ENCODE data around the gene OR8B4. TPM values are rescaled to one million over a fixed set of nuclear protein-coding genes. Genes with fewer than 3 reads are reported as not detected.
"Not testable (repeated sequence)": the region's sequence is repeated elsewhere in the genome, so short reads cannot be mapped to it uniquely, and the experiment has no call there.

OR8B4 gene
- total and polyA plus RNA-seq, 9 donors = not detected

DNA sequence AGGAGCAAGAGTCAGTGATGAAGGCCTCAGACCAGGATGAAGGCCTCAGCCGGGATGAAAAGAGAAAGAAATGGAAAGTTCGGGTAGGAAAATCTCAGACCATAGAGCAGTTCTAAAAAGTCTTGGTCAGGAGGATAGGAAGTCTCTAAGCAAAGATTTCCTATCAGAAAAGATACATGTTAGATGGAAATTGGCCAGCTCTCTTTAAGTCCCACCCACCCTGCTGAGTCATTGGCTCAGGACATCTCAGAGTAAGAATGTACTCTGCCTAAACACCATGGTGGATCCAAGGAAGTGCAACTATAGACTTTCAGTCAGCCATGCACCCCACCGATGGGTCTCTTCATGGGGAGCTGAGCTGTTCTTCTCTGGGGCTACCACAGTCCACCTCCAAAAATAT, 30.3 kb downstream of the OR8B4 start:
- intact Hi-C loops (cut with DNase I) = no loop called here

DNA sequence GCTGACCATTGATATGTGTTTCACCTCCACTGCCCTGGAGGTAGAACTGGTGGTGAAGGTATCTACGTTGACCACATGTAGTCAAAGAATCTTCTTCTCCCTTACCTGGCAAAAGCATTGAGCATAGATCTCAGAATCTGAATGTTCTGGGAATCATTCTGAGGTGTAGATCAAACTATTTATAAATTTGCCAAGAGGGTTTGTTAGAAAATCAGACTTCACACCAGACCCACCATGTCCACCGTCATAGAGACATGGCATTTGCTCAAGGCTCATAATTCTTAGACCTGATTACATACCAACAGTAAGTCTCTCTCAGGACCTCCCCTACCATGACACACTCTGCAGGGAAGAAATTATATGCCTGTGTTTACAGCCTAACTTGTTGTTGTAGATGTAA, 40.3 kb downstream of the OR8B4 start, which contains the start of gene OR8B2:
OR8B2 (minus strand) TSS at position 101 of the 400 bp plus-strand sequence. CDS start 1,156 bp downstream, outside the sequence.
- H3K27ac ChIP-seq = no peak within 1 kb of the TSS
- DNase-seq = no peak
- TF ChIP-seq EP300 (IDR thresholded peaks at IDR 0.05) = no peak
- TF ChIP-seq, protein P1, sequence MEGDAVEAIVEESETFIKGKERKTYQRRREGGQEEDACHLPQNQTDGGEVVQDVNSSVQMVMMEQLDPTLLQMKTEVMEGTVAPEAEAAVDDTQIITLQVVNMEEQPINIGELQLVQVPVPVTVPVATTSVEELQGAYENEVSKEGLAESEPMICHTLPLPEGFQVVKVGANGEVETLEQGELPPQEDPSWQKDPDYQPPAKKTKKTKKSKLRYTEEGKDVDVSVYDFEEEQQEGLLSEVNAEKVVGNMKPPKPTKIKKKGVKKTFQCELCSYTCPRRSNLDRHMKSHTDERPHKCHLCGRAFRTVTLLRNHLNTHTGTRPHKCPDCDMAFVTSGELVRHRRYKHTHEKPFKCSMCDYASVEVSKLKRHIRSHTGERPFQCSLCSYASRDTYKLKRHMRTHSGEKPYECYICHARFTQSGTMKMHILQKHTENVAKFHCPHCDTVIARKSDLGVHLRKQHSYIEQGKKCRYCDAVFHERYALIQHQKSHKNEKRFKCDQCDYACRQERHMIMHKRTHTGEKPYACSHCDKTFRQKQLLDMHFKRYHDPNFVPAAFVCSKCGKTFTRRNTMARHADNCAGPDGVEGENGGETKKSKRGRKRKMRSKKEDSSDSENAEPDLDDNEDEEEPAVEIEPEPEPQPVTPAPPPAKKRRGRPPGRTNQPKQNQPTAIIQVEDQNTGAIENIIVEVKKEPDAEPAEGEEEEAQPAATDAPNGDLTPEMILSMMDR (IDR thresholded peaks at IDR 0.05) = no peak
- TF ChIP-seq POLR2A (IDR thresholded peaks at IDR 0.05) = no peak
- 73% methylated on average over 2 of the region's 2 CpGs for WGBS, 3 donors
- H3K4me1 ChIP-seq (ENCODE audit: insufficient read depth) = no peaks in the 10 kb centered on the region
- H3K9me3 ChIP-seq = no peaks in the 10 kb centered on the region
- H3K4me3 ChIP-seq = no peak within 1 kb of the TSS
- intact Hi-C loops (cut with DNase I) = no loop called here
- no peaks in the 10 kb centered on the region for H3K27me3 ChIP-seq
- H3K36me3 ChIP-seq = no peaks in the 10 kb centered on the region

More for the DNA sequence above, 30.3 kb downstream of the OR8B4 start:
- 62 to 89% (median 79%) methylated on average over 3 of the region's 3 CpGs for WGBS, 3 donors
- Histone ChIP-seq H3K4me3 (no peak overlapping the region), H3K27me3 (no peaks in the 10 kb centered on the region), H3K36me3 (no peaks in the 10 kb centered on the region), H3K27ac (no peak overlapping the region), H3K9me3 (no peaks in the 10 kb centered on the region), H3K4me1 (ENCODE audit: insufficient read depth) (no peaks in the 10 kb centered on the region)
- DNase-seq = no peak
- no peak for TF ChIP-seq EP300 (IDR thresholded peaks at IDR 0.05)
- TF ChIP-seq, protein P1 (IDR thresholded peaks at IDR 0.05) = no peak

DNA sequence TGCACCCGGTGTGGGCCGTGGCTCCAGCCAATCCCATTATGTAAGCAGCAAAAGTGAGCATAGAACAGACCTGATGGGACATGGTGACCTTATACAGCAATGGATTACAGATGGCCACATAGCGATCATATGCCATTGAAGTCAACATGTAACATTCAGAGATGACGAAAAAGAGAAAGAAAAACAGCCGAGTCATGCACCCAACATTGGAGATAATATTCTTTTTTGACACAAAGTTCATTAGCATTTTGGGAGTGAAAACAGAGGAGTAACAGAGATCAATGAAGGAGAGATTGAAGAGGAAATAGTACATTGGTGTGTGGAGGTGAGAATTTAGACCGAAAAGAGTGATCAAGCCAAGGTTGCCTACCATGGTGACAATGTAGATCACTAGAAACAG, 41.8 kb downstream of the OR8B4 start:
- intact Hi-C loops (cut with DNase I); H3K4me1 ChIP-seq (ENCODE audit: insufficient read depth); H3K4me3 ChIP-seq; DNase-seq; H3K36me3 ChIP-seq; H3K9me3 ChIP-seq; H3K27me3 ChIP-seq; H3K27ac ChIP-seq: not testable (repeated sequence)
- WGBS, 3 donors = 72 to 87% (median 79%) methylated on average over 4 of the region's 6 CpGs

DNA sequence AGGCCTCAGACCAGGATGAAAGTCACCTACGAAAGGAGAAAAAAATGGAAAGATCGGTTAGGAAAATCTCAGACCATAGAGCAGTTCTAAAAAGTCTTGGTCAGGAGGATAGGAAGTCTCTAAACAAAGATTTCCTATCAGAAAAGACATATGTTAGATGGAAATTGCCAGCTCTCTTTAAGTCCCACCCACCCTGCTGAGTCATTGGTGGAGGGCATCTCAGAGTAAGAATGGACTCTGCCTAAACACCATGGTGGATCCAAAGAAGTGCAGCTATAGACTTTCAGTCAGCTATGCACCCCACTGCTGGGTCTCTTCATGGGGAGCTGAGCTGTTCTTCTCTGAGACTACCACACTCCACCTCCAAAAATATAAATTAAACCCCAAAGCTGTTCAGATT, 44.1 kb downstream of the OR8B4 start:
- whole genome bisulfite sequencing, 3 donors = 81 to 95% (median 91%) methylated on average over 2 of the region's 2 CpGs
- Histone ChIP-seq H3K27me3 (no peaks in the 10 kb centered on the region), H3K4me3 (no peak overlapping the region), H3K27ac (no peak overlapping the region), H3K9me3 (no peaks in the 10 kb centered on the region), H3K36me3 (no peaks in the 10 kb centered on the region), H3K4me1 (ENCODE audit: insufficient read depth) (no peaks in the 10 kb centered on the region)
- TF ChIP-seq, protein P1 (IDR thresholded peaks at IDR 0.05) = no peak
- no peak for TF ChIP-seq POLR2A (IDR thresholded peaks at IDR 0.05)
- TF ChIP-seq EP300 (IDR thresholded peaks at IDR 0.05) = no peak
- intact Hi-C loops (cut with DNase I) = no loop called here
- DNase-seq = no peak

DNA sequence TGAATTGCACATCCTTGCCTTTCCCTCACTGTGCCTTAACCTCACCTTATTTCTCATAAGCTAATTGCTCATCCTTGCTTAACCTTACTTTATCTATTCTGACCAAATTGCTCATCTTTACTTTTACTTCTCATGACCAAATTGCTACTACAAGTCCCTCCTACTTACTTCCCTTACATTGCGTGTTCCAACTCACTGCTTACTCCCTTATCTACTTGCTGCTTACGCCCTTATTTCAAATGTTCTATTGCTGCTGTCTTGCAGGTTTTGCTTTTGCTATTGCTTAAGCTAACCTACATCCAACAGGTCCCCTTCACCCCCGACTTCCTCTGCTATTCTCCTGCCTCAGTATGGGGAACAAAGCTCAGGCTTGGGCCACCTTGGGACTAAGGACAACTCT, 48.4 kb downstream of the OR8B4 start:
- Histone ChIP-seq H3K36me3 (no peaks in the 10 kb centered on the region), H3K27ac (no peak overlapping the region), H3K9me3 (no peaks in the 10 kb centered on the region), H3K27me3 (no peaks in the 10 kb centered on the region), H3K4me1 (ENCODE audit: insufficient read depth) (no peaks in the 10 kb centered on the region), H3K4me3 (no peak overlapping the region)
- no peak for DNase-seq
- 48 to 70% (median 63%) methylated on average over 3 of the region's 3 CpGs for WGBS, 3 donors
- intact Hi-C loops (cut with DNase I) = no loop called here
- TF ChIP-seq, protein P1 (IDR thresholded peaks at IDR 0.05) = no peak
- TF ChIP-seq EP300 (IDR thresholded peaks at IDR 0.05) (no peak), POLR2A (IDR thresholded peaks at IDR 0.05) (no peak)

Other genes starting within 250 kb of the OR8B4 start
- gene OR10D3, start 241.5 kb downstream of the OR8B4 start, total RNA-seq = not detected
- not detected for gene OR10D3, start 241.5 kb downstream of the OR8B4 start, polyA plus RNA-seq
- gene OR8G1, start 183.8 kb downstream of the OR8B4 start, total RNA-seq = not detected
- not detected for gene OR8G1, start 183.8 kb downstream of the OR8B4 start, polyA plus RNA-seq
- gene OR8G5, start 168.5 kb downstream of the OR8B4 start, total RNA-seq = not detected
- not detected for gene OR8G5, start 168.5 kb downstream of the OR8B4 start, polyA plus RNA-seq
- gene OR8D1, start 110.9 kb downstream of the OR8B4 start, total RNA-seq = not detected
- gene OR8D1, start 110.9 kb downstream of the OR8B4 start, polyA plus RNA-seq = not detected
- gene OR8D2, start 104.7 kb downstream of the OR8B4 start, total RNA-seq = not detected
- not detected for gene OR8D2, start 104.7 kb downstream of the OR8B4 start, polyA plus RNA-seq
- gene OR8B2, start 40.4 kb downstream of the OR8B4 start, total RNA-seq = not detected
- not detected for gene OR8B2, start 40.4 kb downstream of the OR8B4 start, polyA plus RNA-seq
- gene OR8B3, start 25.8 kb downstream of the OR8B4 start, total RNA-seq = not detected
- gene OR8B3, start 25.8 kb downstream of the OR8B4 start, polyA plus RNA-seq = not detected
- not detected for gene OR8B8, start 20.8 kb upstream of the OR8B4 start, total RNA-seq
- gene OR8B8, start 20.8 kb upstream of the OR8B4 start, polyA plus RNA-seq = not detected
- not detected for gene OR8B12, start 118.8 kb upstream of the OR8B4 start, total RNA-seq
- not detected for gene OR8B12, start 118.8 kb upstream of the OR8B4 start, polyA plus RNA-seq
- not detected for gene OR8A1, start 145.1 kb upstream of the OR8B4 start, total RNA-seq
- gene OR8A1, start 145.1 kb upstream of the OR8B4 start, polyA plus RNA-seq = not detected
- not detected for gene PANX3, start 186.6 kb upstream of the OR8B4 start, total RNA-seq
- not detected for gene PANX3, start 186.6 kb upstream of the OR8B4 start, polyA plus RNA-seq
- 10 to 100 TPM; 15.0 to 41.4 (median 24.2) TPM for gene TBRG1, start 198.0 kb upstream of the OR8B4 start, total RNA-seq
- 10 to 100 TPM; 20.4 to 27.4 TPM for gene TBRG1, start 198.0 kb upstream of the OR8B4 start, polyA plus RNA-seq
- 10 to 100 TPM in 3 of 7 donors, 1 to 10 TPM in 4; 2.3 to 14.7 (median 8.1) TPM for gene SIAE, start 248.9 kb upstream of the OR8B4 start, total RNA-seq
- 10 to 100 TPM in 1 of 2 donors, 1 to 10 TPM in 1; 5.1 to 18.8 TPM for gene SIAE, start 248.9 kb upstream of the OR8B4 start, polyA plus RNA-seq
- gene SPA17, start 249.0 kb upstream of the OR8B4 start, total RNA-seq = 10 to 100 TPM in 1 of 7 donors, 1 to 10 TPM in 6; 1.3 to 30.1 (median 3.0) TPM
- gene SPA17, start 249.0 kb upstream of the OR8B4 start, polyA plus RNA-seq = 10 to 100 TPM in 1 of 2 donors, 1 to 10 TPM in 1; 2.3 to 10.4 TPM

All from ovary (tissue), 9 donors.